ENCODE measurements around the gene FHL3. TPM values are rescaled to one million over a fixed set of nuclear protein-coding genes. Genes with fewer than 3 reads are reported as not detected.

Gene FHL3
- 7.0 to 10.6 TPM (median 8.6 TPM) in 5 replicates for total RNA-seq (2022; extraction: Qiagen RNA extraction)

DNA sequence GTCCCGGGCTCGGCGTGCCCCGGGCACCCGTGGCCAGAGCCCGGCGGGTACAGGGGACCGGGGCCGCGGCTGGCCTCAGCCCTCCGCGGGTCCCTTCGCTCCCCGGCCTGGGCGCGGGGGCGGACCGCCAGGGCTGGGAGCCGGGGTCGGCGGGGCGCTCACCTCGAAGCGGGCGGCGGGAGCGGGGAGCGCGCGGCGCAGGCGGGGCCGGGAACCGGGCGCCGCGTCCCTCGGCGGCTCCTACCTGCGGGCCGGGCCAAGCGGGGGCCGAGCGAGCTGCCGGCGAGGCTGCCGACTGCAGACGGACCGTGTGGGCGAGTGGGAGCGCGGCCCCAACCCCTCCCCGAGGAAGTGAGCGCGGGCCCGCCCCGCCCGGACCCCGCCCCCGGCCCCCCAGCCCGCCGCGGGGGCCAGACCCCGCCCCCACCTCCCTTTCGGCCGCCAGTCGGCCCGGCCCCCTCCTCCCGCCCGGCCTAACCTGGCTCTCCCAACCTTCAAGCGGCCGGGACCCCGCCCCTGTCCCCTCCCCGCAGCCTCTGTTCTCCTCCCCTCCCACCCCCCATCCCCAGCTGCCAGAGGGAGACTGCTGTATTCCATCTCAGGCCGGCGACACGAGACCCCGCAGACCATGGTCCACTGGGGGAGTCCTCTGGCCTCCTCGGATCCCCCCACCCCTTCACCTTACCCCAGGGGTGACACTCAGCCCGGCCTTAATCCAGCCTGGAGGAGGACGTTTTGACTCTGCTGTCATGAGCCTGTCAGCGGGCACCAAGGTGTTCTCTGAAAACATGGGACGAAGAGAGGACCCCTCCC lies at the start of gene FHL3:
Gene FHL3, minus strand, starts transcription at position 320 of the 813 bp plus-strand sequence. CDS start 6,102 bp downstream, outside the sequence.

DNA sequence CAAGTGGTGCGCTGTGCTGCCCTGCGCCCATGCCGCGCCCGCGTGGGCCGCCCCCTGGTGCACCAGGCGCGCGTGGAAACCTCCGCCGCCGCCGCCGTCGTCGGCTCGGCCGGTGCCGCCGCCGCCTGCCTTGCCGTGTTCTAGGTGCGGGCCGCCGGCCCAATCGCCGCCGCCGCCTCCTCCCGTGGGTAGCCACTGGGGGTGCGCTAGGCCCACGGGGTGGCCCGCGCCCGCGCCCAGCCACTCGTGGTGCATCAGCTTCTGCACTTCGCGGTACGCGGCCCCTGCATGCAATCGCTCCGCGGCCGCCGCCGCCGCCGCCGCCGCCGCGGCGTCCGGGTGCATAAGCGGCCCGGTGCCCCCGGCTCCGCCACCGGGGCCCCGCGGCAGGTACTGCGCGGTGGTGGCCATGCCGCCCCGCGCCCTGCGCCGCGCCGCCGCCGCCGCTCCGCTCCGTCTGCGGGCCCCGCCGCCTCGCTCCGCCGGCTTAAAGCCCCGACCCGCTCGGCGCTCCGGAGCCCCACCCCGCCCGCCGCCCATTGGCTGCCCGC lies 41.1 kb upstream of the FHL3 start, which contains the start of gene POU3F1:
Gene POU3F1, minus strand, starts transcription at position 461 of the 551 bp plus-strand sequence. Its CDS starts 50 bp downstream, at position 411.

DNA sequence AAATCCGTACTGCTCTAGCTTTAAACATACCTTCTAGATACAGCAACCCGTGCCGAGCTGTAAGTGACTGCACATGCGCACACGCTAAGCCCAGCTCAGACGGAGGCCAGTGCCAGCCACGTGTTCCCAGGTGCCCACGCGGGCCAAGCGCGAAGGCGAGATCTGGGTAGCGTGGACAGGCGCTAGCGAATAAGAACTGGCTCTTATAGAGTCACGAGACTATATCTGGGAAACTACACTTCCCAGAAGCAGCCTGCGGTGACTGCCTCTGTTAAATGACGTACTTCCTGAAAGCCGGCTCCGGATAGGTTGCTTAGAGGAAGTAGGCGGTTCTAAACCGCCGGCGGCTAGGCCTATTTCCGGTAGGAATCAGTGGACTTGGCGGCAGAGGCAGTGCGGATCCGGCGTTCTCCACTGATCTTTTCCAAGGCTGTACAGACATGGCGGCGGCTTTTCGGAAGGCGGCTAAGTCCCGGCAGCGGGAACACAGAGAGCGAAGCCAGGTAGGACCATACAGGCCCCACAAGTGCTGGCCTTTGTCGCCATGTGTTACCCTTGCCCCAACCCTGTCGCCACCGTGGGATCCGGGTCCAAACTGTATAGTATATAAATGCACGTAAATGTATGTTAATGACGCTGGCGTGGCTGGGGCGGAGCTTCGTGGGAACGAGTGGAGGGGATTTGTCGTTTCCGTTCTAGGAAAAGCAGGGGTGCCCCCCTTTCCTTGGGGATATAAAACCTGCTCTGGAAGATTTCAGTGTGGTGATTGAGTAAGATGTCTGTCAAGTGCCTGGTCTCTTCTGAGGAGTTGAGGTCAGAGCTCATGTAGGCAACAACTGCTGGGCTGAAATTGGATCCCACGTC lies 7.3 kb upstream of the FHL3 start, which contains the start of gene UTP11:
Gene UTP11, plus strand, starts transcription at position 372 of the 864 bp plus-strand sequence. Its CDS starts 69 bp downstream, at position 441.

Other genes with a start within 250 kb of the FHL3 start
- gene EPHA10, start 240.4 kb downstream of the FHL3 start, total RNA-seq (2022; extraction: Qiagen RNA extraction): 0.76 to 1.2 TPM (median 1.1 TPM) in 5 replicates
- gene MANEAL, start 211.7 kb downstream of the FHL3 start, total RNA-seq (2022; extraction: Qiagen RNA extraction): 21.1 to 25.5 TPM (median 24.9 TPM) in 5 replicates
- 38.0 to 61.6 TPM (median 57.4 TPM) in 5 replicates for gene C1orf122, start 197.7 kb downstream of the FHL3 start, total RNA-seq (2022; extraction: Qiagen RNA extraction)
- gene YRDC, start 197.3 kb downstream of the FHL3 start, total RNA-seq (2022; extraction: Qiagen RNA extraction): 12.1 to 18.9 TPM (median 16.9 TPM) in 5 replicates
- 3.8 to 5.3 TPM (median 4.3 TPM) in 5 replicates for gene MTF1, start 145.9 kb downstream of the FHL3 start, total RNA-seq (2022; extraction: Qiagen RNA extraction)
- gene INPP5B, start 58.5 kb downstream of the FHL3 start, total RNA-seq (2022; extraction: Qiagen RNA extraction): 4.0 to 4.6 TPM (median 4.2 TPM) in 5 replicates
- 45.5 to 82.5 TPM (median 50.3 TPM) in 5 replicates for gene SF3A3, start 15.5 kb downstream of the FHL3 start, total RNA-seq (2022; extraction: Qiagen RNA extraction)
- 38.8 to 68.4 TPM (median 40.1 TPM) in 5 replicates for gene UTP11, start 7.2 kb upstream of the FHL3 start, total RNA-seq (2022; extraction: Qiagen RNA extraction)
- gene POU3F1, start 41.3 kb upstream of the FHL3 start, total RNA-seq (2022; extraction: Qiagen RNA extraction): not detected in 5 replicates

All from A549 treated with Mapracorat at 1 μM for 4 hours (cell line).